Endometrial microvascular endothelial cells (primary cell): ENCODE measurements around the gene AXIN1. TPM values are rescaled to one million over a fixed set of nuclear protein-coding genes. Genes with fewer than 3 reads are reported as not detected.
"Not testable (repeated sequence)": the region's sequence is repeated elsewhere in the genome, so short reads cannot be mapped to it uniquely, and the experiment has no call there.

Experiments
- in situ Hi-C: cut with HindIII; loops from 2 replicates; pipeline ENCODE4 v1.10.0; 2017; ENCODE audit warnings: low sequenced_read_pairs, low pct_unique_long_range_greater_than_20kb; ENCODE audit errors: inconsistent ontology term
- total RNA-seq: library from RNA; depleted of rRNA; stranded (reverse); fragments of >200 nt; gene quantifications from one replicate; pipeline ENCODE4 v1.2.3, GENCODE V29; 2015; ENCODE audit errors: inconsistent ontology term

Gene AXIN1
- total RNA-seq, 1 donor from 2014 or later = 16.4 TPM

DNA sequence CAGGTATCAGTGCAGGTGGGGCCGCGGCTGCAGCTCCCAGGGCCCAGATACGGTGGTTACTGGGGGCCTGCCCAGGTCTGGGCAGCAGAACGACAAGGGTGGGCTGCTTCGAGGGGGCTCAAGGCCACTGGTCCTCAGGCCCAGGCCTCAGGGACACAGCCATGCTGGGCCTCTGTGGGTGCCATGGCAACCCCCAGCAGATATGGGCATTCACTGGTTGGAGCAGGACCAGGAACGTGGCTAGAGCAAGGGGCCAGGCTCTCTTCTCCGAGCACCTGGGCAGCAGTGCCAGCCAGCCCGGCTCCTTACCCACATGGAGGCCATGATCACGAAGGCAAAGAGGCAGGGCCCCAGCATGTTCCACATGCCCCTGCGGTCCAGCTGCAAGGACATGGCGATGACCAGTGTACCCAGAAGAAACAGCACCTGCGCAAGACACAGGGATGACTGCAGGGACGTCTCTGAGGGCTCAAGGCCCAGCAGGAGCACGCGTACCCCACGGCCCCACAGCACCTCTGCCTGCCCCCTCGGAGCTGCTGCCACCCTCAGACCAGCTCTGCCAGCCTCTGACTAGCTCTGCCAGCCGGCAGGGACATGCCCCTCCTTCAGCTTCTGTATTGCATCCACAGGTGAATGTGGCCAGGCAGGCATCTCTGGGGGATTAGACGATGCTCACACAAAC is 19.9 kb upstream of the AXIN1 start:
- in situ Hi-C loops = no loop called here

DNA sequence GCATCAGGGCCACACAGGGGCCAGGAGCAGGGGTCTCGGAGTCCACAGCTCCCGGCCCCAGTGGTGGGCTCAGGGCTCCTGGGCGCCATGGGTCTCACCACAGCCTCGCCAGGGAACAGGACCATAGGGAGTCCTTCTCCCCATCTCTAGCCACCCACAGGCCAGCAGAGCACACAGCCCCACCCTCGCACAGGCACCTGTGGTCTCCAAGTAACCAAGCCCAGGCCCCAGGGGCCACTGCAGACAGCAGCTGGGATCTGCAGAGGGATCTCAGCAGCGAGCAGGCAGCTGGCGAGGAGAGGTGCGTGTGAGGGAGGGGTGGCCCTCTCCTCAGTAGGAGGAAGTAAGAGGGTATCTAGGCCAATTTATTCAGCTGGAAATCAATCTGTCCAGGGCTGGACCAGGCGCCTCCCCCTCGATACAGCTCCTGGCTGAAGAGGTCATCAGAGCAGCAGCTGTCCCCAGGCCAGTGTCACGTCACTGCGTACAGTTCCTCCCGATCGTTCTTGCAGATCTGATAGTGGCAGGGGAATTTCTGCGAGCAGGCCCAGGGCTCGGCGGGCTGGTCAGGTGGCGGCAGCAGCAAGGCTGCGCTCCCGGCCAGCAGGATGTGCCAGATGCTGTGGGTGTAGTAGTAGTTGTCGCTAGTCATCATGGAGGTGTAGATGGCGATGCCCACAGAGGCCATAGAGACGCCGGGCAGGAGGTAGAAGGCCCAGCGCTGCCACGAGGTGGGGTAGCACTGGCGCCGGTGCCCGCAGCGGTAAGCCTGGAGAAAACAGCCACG is 19.2 kb upstream of the AXIN1 start:
- in situ Hi-C loops = no loop called here

DNA sequence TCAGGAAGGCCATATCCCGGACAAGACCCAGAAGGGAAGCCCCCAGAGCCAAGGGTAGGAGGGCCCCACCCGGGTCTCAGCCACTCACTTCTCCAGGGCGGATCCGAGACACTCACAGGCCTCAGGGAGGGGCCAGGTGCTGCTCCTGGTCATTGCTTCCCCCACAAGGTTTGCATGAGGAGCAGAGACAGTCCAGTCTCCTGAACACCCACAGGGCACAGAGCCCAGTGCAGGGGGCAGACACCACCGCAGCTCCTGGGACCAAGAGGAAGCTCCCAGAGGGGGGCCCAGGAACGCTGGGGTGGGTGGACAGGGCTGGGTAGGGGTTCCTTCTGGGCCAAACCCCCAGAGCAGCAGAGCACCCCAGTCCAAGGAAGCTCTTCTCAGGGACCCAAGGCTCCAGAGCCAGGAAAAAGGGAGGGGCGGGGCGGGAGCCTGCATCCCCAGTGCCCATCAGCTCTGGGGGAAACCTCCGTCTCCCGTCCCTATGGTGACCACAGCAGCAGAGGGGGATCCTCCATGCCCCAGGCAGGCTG is 18.5 kb upstream of the AXIN1 start:
- in situ Hi-C loops = no loop called here

DNA sequence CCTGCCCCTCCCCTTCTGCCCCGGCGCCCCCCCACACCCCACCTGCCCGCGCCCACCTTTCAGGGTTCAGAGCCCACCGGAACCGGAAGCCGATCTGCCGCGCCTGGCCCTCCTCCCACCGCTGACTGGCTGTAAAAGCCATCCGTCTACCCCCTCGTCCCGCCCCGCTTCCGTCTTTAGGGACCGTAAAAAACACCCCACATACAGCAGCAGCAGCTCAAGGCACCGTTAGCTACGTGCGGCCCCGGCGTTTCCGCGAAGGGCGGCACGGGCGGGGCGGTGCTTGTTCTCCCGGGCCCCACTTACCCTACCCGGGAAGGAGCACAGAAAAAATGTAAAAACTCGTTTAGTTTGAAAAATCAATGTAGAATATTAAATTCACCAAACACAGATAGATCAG is 17.9 kb upstream of the AXIN1 start, which contains the start of gene MRPL28:
MRPL28 (minus strand) TSS at position 96 of the 400 bp plus-strand sequence. CDS start 320 bp downstream, outside the sequence.
- in situ Hi-C loops = no loop called here

DNA sequence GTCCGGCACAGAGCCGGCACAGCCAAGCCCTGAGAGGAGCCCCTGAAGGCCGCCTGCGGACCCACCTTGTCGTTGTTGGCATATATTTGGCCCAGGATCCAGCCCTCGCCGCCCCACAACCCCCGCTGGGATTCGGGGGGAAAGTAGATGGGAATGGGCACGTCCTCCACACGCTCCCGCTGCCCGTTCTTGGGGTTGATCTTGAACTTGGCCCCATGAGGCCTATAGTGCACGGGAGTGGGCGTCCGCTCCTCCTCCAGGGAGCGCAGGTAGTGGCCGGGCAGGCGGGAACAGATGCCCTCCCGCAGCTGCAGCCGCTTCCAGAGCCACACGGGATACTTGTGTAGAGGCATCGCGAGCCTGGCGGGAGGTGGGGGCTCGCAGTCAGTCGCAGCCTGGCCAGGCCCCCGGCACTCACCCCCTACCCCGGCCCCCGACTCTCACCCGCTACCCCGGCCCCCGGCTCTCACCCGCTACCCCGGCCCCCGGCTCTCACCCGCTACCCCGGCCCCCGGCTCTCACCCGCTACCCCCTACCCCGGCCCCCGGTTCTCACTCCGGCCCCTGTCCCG is 17.4 kb upstream of the AXIN1 start:
- in situ Hi-C loops = no loop called here

DNA sequence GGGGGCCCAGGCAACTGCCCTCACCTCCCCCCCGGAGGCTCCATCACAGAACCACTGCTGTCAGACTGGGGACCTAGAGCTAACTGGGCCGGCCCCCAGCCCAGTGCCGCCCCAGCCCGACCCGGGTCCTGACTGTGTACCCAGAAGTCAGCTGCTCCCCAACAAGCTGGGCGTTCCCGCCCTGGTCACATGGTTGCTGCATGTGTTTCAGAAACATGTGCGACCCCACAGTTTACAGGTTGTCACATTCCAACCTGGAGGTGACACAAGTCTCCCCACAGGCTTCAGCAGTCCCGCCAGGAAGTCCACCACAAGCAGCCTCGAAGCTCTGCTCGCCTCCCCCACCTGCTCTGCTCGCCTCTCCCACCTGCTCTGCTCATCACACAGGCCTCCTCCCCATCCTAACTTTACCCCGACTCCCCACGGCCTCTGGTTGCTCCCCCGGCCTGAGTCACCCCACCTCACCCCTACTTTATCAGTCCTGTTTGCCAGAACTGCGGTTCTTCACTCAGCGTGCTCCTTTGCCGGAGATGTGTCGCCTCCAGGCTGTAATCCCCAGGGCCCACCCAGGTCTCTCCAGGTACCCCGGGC is 16.8 kb upstream of the AXIN1 start:
- in situ Hi-C loops = no loop called here

DNA sequence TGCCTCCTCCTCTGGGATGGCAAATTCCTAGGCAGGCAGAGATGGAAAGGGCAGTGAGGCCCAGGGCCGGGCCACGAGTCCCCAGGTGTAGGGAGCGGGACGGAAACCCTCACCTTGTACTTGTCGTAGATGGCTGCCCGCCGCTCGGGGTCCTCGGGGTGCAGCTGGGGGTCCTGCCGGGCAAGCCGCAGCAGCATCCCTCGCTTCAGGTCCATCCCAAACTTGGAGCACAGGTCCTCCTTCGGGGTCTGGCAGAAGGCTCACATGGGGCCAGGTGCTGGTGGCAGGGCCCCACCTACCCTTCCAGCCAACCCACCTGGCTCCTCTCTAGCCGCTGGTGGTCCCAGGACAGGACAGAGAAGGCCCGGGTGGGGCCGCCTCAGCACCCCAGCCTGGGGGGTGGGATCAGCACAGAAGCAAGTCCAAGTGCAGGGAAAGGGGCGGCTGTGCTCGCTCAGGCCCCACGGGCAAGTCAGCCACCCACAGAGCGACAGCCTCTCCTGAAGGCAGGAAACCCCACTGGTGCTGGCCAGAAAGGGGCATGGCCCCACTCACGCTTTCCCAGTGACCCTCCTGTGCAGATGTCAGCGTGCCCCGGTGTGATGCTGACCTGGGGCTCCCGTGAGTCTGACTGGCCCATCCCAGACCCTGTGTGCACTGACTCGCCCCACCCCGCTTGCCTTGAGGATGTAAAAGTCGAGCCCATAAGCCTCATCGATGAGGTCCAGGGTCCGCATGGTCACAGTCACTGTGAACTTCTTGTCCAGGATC is 16.1 kb upstream of the AXIN1 start:
- in situ Hi-C loops = no loop called here

DNA sequence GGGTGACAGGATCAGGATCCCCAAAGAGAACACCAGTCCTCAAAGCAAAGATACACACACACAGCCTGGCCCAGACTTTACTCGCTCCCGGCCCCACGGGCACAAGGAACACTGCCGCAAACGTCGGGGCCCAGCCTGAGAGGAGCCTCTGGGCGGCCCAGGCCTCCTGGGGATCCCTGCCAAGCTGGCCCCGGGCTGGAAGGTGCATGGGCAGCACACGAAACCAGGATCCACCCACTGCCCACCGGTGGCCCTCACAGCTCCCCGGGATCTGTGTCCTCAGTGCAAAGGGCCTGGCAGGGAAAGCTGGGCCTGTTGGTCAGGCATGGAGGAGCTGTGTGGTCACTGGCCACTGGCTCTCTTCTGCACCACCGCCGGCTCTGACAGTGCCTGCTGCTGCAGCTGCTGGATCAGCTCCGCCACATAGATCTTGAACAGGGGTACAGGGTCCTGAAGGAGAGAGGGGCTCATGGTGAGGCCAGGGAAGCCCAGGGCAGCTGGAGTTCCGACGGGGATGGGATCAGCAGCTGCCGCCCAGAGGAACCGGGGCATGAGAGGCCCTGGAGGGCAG is 14.9 kb upstream of the AXIN1 start:
- in situ Hi-C loops = no loop called here

DNA sequence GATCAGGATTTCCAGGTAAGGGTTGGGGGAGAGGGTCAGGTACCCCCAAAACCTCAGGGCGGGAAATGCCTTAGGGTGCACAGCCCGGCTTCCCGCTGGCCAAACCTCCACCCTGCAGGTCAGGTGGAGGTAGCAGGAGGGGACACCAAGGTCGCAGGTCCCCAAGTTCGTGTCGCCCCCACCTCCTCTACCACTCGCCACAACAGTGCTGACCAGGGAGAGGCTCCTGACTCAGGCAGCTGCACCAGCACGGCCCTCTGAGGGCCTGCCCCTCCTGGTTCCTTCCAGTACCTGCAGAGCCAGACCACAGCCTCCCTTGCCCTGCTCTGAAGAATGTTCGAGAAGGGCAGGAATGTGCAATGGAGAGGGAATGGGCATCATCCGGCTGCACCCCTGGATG is 14.0 kb upstream of the AXIN1 start:
- in situ Hi-C loops = no loop called here

DNA sequence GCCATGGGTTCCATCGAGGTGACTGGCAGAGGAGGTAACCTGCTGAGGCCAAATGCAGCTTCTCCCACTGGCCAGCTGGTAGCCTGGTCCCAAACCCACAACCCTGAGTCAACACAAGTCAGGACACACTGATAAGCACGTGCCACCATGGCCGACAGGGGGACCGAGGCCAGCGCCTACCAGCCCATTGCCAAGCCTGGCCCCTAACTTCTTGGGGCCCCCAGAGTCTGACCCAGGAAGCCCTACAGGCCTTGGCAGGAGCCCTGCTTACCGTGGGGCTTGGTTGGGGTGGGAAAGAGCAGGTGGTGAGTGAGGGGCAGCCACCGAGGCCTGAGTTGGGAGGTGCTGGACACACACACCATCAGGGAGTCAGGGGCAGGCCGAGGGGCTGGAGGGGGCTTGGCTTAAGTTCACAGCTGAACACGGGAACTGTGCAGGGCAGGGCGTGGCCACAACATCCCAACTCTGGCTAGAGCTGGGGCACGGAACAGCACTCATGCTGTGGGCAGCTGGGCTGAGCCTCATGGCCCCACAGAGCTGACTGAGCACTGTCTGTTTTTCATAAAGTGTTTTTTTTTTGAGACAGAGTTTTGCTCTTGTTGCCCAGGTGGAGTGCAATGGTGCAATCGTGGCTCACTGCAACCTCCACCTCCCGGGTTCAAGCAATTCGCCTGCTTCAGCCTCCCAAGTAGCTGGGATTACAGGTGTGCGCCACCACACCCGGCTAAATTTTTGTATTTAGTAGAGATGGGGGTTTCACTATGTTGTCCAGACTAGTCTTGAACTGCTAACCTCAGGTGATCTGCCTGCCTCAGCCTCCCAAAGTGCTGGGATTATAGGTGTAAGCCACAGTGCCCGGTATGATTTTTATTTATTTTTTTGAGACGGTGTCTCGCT is 12.3 kb upstream of the AXIN1 start:
- in situ Hi-C loops = no loop called here

DNA sequence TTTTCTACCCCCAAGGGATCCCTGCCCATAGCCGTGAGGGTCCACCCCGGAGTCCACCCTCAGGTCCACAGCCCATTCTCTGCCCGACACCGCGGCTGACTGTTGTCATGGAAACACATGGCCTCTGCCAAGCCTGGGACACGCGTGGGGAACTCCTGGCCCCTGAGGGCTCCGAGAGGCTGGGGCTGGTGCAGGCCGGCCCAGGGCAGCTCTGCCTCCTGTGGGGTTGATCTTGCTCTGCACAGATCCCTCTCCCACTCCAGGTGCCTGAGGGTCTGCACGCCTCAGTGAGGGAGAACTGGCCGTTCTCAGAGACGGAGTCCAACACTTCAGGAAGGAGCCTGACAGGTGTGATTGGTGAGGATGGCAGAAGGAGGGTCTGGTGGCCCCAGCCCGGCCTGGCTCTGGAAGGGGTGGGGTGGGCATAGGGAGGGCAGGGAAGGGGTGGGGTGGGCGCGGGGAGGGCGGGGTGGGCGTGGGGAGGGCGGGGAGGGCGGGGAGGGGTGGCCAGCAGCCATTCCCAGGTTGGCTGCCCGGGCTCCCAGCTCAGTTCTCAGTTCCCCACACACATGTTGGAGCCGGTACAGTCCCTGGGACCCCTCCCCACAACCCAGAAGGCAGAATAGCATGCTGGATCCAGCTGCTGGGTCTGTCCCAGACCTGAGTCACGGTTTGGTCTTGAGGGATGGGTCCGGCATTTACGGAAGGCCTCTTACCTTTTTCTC is 11.4 kb upstream of the AXIN1 start:
- in situ Hi-C loops = no loop called here

DNA sequence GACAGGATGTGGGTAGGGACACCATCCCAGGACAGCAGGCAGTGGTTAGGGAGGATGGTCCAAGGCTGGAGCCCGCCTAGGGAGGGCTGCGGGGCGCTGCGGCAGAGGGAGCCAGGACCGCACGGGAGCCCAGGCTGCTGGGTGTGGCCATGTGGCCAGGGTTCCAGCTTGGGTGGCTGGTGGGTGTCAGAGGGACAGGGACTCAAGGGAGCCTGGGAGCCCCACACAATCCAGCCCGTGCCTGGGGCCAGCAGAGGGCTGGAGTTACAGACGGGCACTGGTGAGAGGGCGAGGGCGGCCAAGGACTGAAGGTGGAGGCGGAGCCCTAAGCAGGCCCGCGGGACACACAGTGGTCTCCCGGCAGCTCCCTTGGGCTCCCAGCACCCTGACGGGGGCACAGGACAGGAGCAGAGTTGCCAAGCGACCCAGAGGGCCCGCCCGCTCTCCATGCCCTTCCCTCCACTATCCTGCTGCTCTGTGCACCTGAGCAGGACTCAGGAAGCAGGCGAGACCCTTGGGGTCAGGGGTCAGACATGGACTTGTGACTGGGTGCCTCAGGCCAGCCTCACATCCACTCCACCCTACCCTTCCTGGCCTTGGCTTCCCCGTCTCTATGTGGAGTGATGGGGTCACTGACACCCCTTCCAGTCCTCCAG is 10.7 kb upstream of the AXIN1 start:
- in situ Hi-C loops = no loop called here

DNA sequence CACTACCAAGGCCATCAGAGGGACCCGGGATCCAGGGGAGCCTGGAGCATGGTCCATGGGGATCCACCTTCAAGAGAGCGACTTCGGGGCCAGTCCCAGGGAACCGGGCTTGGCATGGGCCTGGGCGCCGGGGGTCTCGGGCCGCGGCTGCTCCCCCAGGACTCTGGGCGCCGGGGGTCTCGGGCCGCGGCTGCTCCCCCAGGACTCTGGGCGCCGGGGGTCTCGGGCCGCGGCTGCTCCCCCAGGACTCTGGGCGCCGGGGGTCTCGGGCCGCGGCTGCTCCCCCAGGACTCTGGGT is 10.1 kb upstream of the AXIN1 start:
- in situ Hi-C loops = not testable (repeated sequence)

DNA sequence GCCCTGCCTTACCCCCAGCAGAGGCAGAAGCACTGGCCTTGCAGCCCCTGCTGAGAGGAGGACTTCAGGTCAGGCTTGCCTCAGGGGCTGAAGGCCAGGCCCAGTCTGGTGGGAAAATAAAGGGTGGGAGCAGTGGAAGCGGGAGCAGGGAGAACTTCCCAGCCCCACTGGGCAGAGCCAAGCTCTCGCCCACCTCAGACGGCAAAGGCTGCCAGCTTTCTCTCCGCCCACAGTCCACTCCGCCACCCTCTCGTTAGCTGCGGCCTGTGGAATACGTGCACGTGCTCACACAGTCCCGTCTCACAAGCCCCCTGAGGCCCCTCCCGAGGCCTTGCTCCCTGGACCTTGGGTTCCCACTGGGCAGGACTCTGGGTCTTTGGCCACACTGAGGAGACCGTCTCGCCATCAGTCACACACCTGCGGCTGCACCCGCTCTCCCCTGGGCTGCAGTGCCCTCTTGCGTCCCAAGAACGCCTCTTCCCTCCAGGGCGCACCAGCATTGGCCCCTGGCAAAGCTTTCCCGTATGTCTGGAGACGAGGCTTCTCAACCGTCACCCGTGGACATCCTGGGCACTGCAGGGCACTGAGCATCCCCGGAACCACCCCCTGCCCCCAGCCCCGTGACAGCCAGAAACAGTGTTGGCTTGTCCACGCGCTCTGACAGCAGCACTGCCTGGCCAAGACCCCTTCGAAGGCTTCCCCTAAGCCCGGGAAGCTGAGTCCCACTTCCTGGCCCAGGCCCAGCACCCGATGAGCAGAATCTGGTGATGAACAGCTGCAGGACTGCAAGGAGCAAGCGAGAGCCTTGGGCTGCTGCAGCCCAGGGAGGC is 9.6 kb upstream of the AXIN1 start:
- in situ Hi-C loops = no loop called here

DNA sequence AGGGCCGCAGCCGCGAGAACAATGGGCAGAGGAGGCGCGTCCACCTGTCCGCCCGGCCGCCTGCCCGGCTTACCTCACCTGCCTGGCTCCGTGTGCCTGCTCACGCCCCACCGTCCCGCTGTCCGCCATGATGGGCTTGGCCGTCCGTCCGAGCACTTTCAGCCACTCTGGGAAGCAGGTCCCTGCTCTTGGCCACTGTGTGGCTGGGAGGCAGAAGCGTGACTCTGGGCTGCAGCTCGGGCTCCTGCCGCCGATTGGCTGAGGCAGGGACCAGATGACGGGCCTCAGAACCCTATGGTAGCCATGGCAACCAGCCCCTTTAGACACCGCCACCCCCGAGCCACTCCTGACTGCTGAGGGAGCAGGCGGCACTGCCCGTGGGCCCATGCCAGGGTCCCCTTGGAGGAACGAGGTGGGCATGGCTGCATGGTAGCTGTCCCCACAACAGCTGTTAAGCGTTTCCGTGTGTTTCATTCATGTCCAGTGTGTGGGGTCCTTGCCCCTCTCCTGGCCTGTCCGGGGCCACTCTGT is 8.9 kb upstream of the AXIN1 start:
- in situ Hi-C loops = no loop called here
